Measurements from ENCODE around the gene EPB41L4A.

The EPB41L4A gene

GRCh38 chr5:112156211-112156610 lies 262.9 kb downstream of the EPB41L4A start:
- Histone ChIP-seq H3K9me3 (ENCODE audit: control insufficient read depth, insufficient read depth, low read length) (no peaks in the 10 kb centered on the region), H3K27me3 (ENCODE audit: control insufficient read depth, insufficient read depth, low read length) (no peaks in the 10 kb centered on the region), H3K4me1 (ENCODE audit: control insufficient read depth, insufficient read depth, low read length) (no peaks in the 10 kb centered on the region), H3K27ac (ENCODE audit: low read depth, low read length) (no peak overlapping the region), H3K4me3 (ENCODE audit: low read depth, low read length) (no peak overlapping the region), H3K36me3 (ENCODE audit: control insufficient read depth, insufficient read depth, low read length) (no peaks in the 10 kb centered on the region), H3K9ac (ENCODE audit: low read depth, low read length) (no peak overlapping the region)

- Histone ChIP-seq H3K4me1 (ENCODE audit: control insufficient read depth, insufficient read depth, low read length) (no peaks in the 10 kb centered on the region), H3K9me3 (ENCODE audit: control insufficient read depth, insufficient read depth, low read length) (peaks cover 7% of the 10 kb centered on the region; the same call in 1 of the 2 replicates), H3K36me3 (ENCODE audit: control insufficient read depth, insufficient read depth, low read length) (no peaks in the 10 kb centered on the region), H3K27ac (ENCODE audit: low read depth, low read length) (no peak overlapping the region), H3K9ac (ENCODE audit: low read depth, low read length) (no peak overlapping the region), H3K4me3 (ENCODE audit: low read depth, low read length) (no peak overlapping the region), H3K27me3 (ENCODE audit: control insufficient read depth, insufficient read depth, low read length) (no peaks in the 10 kb centered on the region)
Observed at GRCh38 chr5:112154940-112155686, 264.0 kb downstream of the EPB41L4A start.

- Histone ChIP-seq H3K4me3 (ENCODE audit: low read depth, low read length) (no peak overlapping the region), H3K4me1 (ENCODE audit: control insufficient read depth, insufficient read depth, low read length) (no peaks in the 10 kb centered on the region), H3K27ac (ENCODE audit: low read depth, low read length) (no peak overlapping the region), H3K27me3 (ENCODE audit: control insufficient read depth, insufficient read depth, low read length) (no peaks in the 10 kb centered on the region), H3K36me3 (ENCODE audit: control insufficient read depth, insufficient read depth, low read length) (no peaks in the 10 kb centered on the region), H3K9me3 (ENCODE audit: control insufficient read depth, insufficient read depth, low read length) (peaks cover 7% of the 10 kb centered on the region; the same call in 1 of the 2 replicates), H3K9ac (ENCODE audit: low read depth, low read length) (no peak overlapping the region)
Observed at GRCh38 chr5:112149727-112150126, 269.4 kb downstream of the EPB41L4A start.

GRCh38 chr5:112146323-112147226 lies 272.5 kb downstream of the EPB41L4A start:
- Histone ChIP-seq H3K9ac (ENCODE audit: low read depth, low read length) (no peak overlapping the region), H3K9me3 (ENCODE audit: control insufficient read depth, insufficient read depth, low read length) (peaks cover 7% of the 10 kb centered on the region; the same call in 1 of the 2 replicates), H3K4me1 (ENCODE audit: control insufficient read depth, insufficient read depth, low read length) (no peaks in the 10 kb centered on the region), H3K27me3 (ENCODE audit: control insufficient read depth, insufficient read depth, low read length) (no peaks in the 10 kb centered on the region), H3K27ac (ENCODE audit: low read depth, low read length) (no peak overlapping the region), H3K4me3 (ENCODE audit: low read depth, low read length) (no peak overlapping the region), H3K36me3 (ENCODE audit: control insufficient read depth, insufficient read depth, low read length) (no peaks in the 10 kb centered on the region)

GRCh38 chr5:112143690-112144089 lies 275.4 kb downstream of the EPB41L4A start:
- H3K27ac ChIP-seq (ENCODE audit: low read depth, low read length), result no peak overlapping the region
- no peak overlapping the region for H3K9ac ChIP-seq (ENCODE audit: low read depth, low read length)
- H3K4me3 ChIP-seq (ENCODE audit: low read depth, low read length), result no peak overlapping the region
- no peaks in the 10 kb centered on the region for H3K9me3 ChIP-seq (ENCODE audit: control insufficient read depth, insufficient read depth, low read length)
- H3K4me1 ChIP-seq (ENCODE audit: control insufficient read depth, insufficient read depth, low read length), result no peaks in the 10 kb centered on the region
- H3K27me3 ChIP-seq (ENCODE audit: control insufficient read depth, insufficient read depth, low read length), result no peaks in the 10 kb centered on the region
- no peaks in the 10 kb centered on the region for H3K36me3 ChIP-seq (ENCODE audit: control insufficient read depth, insufficient read depth, low read length)

- H3K27ac ChIP-seq (ENCODE audit: low read depth, low read length), result no peak overlapping the region
Observed at GRCh38 chr5:112142769-112143270, 276.3 kb downstream of the EPB41L4A start.

GRCh38 chr5:112141582-112141981 lies 277.5 kb downstream of the EPB41L4A start:
- H3K9ac ChIP-seq (ENCODE audit: low read depth, low read length), result no peak overlapping the region
- H3K27me3 ChIP-seq (ENCODE audit: control insufficient read depth, insufficient read depth, low read length), result no peaks in the 10 kb centered on the region
- H3K4me3 ChIP-seq (ENCODE audit: low read depth, low read length), result no peak overlapping the region
- H3K4me1 ChIP-seq (ENCODE audit: control insufficient read depth, insufficient read depth, low read length), result no peaks in the 10 kb centered on the region
- H3K9me3 ChIP-seq (ENCODE audit: control insufficient read depth, insufficient read depth, low read length), result no peaks in the 10 kb centered on the region
- H3K27ac ChIP-seq (ENCODE audit: low read depth, low read length), result no peak overlapping the region
- H3K36me3 ChIP-seq (ENCODE audit: control insufficient read depth, insufficient read depth, low read length), result no peaks in the 10 kb centered on the region

More at GRCh38 chr5:112142769-112143270, 276.3 kb downstream of the EPB41L4A start:
- Histone ChIP-seq H3K36me3 (ENCODE audit: control insufficient read depth, insufficient read depth, low read length) (no peaks in the 10 kb centered on the region), H3K4me3 (ENCODE audit: low read depth, low read length) (no peak overlapping the region), H3K9me3 (ENCODE audit: control insufficient read depth, insufficient read depth, low read length) (no peaks in the 10 kb centered on the region), H3K27me3 (ENCODE audit: control insufficient read depth, insufficient read depth, low read length) (no peaks in the 10 kb centered on the region), H3K9ac (ENCODE audit: low read depth, low read length) (no peak overlapping the region), H3K4me1 (ENCODE audit: control insufficient read depth, insufficient read depth, low read length) (no peaks in the 10 kb centered on the region)

GRCh38 chr5:112138526-112138925 lies 280.6 kb downstream of the EPB41L4A start:
- Histone ChIP-seq H3K4me3 (ENCODE audit: low read depth, low read length) (no peak overlapping the region), H3K9me3 (ENCODE audit: control insufficient read depth, insufficient read depth, low read length) (no peaks in the 10 kb centered on the region), H3K9ac (ENCODE audit: low read depth, low read length) (no peak overlapping the region), H3K27me3 (ENCODE audit: control insufficient read depth, insufficient read depth, low read length) (no peaks in the 10 kb centered on the region), H3K27ac (ENCODE audit: low read depth, low read length) (no peak overlapping the region), H3K4me1 (ENCODE audit: control insufficient read depth, insufficient read depth, low read length) (no peaks in the 10 kb centered on the region), H3K36me3 (ENCODE audit: control insufficient read depth, insufficient read depth, low read length) (no peaks in the 10 kb centered on the region)

- Histone ChIP-seq H3K27me3 (ENCODE audit: control insufficient read depth, insufficient read depth, low read length) (no peaks in the 10 kb centered on the region), H3K9me3 (ENCODE audit: control insufficient read depth, insufficient read depth, low read length) (no peaks in the 10 kb centered on the region), H3K9ac (ENCODE audit: low read depth, low read length) (no peak overlapping the region), H3K4me1 (ENCODE audit: control insufficient read depth, insufficient read depth, low read length) (no peaks in the 10 kb centered on the region), H3K27ac (ENCODE audit: low read depth, low read length) (no peak overlapping the region), H3K36me3 (ENCODE audit: control insufficient read depth, insufficient read depth, low read length) (no peaks in the 10 kb centered on the region), H3K4me3 (ENCODE audit: low read depth, low read length) (no peak overlapping the region)
Observed at GRCh38 chr5:112136773-112137172, 282.3 kb downstream of the EPB41L4A start.

- no peaks in the 10 kb centered on the region for H3K36me3 ChIP-seq (ENCODE audit: control insufficient read depth, insufficient read depth, low read length)
- no peaks in the 10 kb centered on the region for H3K27me3 ChIP-seq (ENCODE audit: control insufficient read depth, insufficient read depth, low read length)
- H3K9me3 ChIP-seq (ENCODE audit: control insufficient read depth, insufficient read depth, low read length), result no peaks in the 10 kb centered on the region
- no peaks in the 10 kb centered on the region; the same call in 1 of the 2 replicates for H3K4me1 ChIP-seq (ENCODE audit: control insufficient read depth, insufficient read depth, low read length)
- no peak overlapping the region for H3K9ac ChIP-seq (ENCODE audit: low read depth, low read length)
- no peak overlapping the region for H3K4me3 ChIP-seq (ENCODE audit: low read depth, low read length)
- H3K27ac ChIP-seq (ENCODE audit: low read depth, low read length), result no peak overlapping the region
Observed at GRCh38 chr5:112127861-112128260, 291.2 kb downstream of the EPB41L4A start.

GRCh38 chr5:112126982-112127381 lies 292.1 kb downstream of the EPB41L4A start:
- H3K4me3 ChIP-seq (ENCODE audit: low read depth, low read length), result no peak overlapping the region
- H3K27ac ChIP-seq (ENCODE audit: low read depth, low read length), result no peak overlapping the region
- no peaks in the 10 kb centered on the region; the same call in 1 of the 2 replicates for H3K4me1 ChIP-seq (ENCODE audit: control insufficient read depth, insufficient read depth, low read length)
- no peaks in the 10 kb centered on the region for H3K27me3 ChIP-seq (ENCODE audit: control insufficient read depth, insufficient read depth, low read length)
- H3K9me3 ChIP-seq (ENCODE audit: control insufficient read depth, insufficient read depth, low read length), result no peaks in the 10 kb centered on the region
- no peak overlapping the region for H3K9ac ChIP-seq (ENCODE audit: low read depth, low read length)
- H3K36me3 ChIP-seq (ENCODE audit: control insufficient read depth, insufficient read depth, low read length), result no peaks in the 10 kb centered on the region

Measured in HUES48 (cell line).